Limb (tissue), 2 donors: Measurements from ENCODE around the gene SLC47A1.
A peak's percentile ranks its signal among the peaks of the same experiment; 100 is the strongest.
"Not testable (repeated sequence)": the region's sequence is repeated elsewhere in the genome, so short reads cannot be mapped to it uniquely, and the experiment has no call there.

ENCODE experiments used
- DNase-seq, 2 donors: peaks; one replicate each; pipeline ENCODE4 v3.0.0-alpha.2; 2016; ENCODE audit errors: extremely low spot score in 2 of 2

SLC47A1 gene

DNA sequence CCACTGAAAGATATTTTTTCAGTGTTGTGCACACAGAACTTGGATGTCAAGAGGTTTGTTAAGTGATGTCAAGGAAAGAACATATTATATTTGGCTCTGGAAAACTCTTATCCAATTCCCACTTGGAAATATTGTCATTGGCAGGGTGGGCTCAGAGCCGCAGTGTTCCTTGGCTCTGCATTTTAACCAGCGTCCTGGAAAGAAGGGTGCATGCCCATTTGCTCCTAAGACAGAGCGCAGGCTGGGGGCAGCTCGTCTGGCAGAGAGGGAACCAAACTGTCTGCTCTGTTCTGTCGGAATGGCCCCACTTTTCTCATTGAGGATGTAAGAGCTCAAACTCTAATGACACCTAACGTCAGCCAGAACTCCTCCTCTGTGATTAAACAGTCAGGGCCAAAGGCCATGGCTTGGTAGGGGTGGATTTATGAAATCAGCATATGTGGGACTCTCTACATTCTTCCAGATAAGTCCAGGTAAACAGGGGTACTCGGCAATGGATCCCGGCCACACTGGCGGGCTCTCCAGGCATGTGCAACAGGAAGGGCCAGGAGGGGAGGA lies 18.0 kb downstream of the SLC47A1 start:
- DNase-seq = no peak

DNA sequence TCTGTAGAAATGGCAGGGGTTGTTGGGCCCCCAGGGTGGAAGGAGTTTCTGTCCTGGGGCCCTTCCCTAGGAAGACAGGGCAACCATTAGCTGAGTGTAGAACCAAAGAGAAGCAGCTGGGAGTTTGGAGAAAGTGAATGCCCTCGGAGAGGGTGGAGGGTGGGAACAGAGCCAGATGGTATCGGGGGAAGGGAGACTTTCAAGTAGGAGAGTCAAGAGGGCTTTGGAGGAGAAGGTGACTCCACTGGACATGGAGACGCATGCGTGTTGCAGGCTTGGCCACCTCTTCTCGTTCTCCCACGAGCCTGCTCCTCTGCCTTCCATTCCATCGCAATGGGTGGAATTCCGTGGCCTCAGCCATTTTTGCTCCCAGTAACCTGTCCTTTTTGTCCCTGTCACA lies 19.4 kb downstream of the SLC47A1 start:
- no peak for DNase-seq

DNA sequence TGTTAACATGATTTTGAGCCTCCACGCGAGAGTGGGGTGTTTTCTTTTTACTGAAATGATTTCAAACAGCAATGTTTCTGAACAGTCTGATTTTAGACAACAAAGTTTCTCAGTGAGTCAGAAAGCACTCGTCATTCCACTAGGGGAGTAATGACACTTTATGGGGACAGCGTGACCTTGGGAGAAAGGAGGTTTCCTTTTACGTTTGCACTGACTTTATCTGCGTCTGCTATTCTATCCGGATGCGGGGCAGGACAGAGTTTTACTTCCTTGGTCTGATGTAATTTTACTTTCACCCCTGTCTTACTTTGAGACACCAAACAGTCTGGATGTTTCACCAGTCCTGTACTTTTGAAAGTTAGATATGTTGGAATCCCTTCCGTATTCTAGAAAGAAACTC lies 20.7 kb downstream of the SLC47A1 start:
- DNase-seq = no peak

DNA sequence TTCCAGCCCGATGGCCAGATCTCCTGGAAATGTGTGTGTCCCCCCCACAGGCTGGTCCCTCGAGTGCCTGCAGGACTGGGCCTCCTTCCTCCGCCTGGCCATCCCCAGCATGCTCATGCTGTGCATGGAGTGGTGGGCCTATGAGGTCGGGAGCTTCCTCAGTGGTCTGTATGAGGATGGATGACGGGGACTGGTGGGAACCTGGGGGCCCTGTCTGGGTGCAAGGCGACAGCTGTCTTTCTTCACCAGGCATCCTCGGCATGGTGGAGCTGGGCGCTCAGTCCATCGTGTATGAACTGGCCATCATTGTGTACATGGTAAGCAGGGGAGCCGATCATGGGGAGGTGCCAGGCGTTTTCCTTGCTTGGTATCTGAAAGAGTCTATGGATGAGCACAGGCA lies 22.1 kb downstream of the SLC47A1 start:
- DNase-seq = no peak

DNA sequence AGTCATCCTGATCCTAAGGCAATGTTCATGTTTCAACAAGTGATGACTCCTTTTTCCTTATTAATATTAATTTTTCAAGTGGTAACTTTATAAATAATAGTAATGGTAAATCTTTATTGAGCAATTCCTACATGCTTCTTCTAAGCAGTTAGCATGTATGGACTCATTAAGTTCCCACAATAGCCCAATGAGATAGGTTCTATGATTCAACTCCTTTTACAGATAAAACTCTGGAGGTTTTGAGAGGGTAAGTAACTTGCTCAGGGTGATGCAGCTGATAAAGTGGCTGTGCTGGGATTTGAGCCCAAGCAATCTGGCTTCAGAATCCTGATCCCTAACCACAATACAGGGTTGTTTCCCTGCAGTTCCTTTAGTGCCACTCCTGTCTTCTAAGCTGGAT lies 25.3 kb downstream of the SLC47A1 start:
- no peak for DNase-seq

DNA sequence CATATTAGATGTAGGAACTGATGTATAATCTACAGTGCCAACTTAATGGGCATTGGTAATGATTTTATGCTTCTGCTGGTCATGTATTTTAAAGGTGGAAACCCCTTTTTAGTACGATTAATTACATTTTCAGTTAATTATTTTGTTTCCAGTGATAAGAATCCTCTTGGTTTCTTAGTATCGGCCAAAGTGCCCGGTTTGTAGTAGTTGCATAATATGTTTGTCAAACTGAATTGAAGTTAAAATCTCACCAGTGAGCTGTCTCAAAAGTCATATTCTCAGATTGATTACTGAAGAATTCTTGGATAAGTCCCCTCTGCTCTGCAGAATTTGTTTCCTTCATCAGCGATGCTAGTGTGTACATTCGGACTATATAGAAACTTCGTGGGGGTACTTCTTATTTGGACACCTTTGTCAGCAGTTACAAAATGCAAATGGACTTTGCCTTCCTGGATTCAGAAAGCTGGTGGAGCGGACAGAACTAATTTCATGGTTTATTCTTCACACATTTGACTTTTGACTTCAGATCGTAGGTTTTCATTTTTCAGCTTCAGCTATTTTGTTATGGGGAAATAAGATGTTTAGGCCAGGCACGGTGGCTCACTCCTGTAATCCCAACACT lies 28.2 kb downstream of the SLC47A1 start:
- no peak for DNase-seq

DNA sequence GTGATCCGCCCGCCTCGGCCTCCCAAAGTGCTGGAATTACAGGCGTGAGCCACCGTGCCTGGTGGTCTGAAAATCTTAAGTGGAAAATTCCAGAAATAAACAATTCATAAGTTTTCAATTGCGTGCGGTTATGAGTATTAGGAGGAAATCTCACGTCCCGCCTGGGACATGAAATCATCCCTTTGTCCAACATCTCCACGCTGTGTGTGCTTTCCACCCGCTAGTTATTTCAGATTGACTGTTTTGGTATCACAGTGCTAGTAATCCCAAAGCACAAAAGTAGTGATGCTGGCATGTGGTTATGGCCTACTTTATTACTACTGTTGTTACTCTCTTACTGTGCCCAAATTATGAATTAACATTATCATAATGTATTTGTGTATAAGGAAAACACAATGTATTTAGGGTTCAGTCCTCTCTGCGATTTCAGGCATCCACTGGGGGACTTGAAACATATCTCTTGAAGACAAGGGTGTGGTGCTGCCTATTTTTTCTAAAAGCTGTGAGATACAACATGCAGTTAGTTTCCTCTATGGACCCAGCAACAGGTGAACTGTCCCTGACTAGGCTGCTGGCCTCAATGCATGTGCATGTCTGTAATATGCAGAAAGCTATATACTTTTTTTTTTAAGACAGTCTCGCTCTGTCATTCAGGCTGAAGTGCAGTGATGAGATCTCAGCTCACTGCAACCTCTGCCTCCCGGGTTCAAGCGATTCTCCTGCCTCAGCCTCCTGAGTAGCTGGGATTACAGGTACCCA lies 32.3 kb downstream of the SLC47A1 start:
- no peak for DNase-seq

DNA sequence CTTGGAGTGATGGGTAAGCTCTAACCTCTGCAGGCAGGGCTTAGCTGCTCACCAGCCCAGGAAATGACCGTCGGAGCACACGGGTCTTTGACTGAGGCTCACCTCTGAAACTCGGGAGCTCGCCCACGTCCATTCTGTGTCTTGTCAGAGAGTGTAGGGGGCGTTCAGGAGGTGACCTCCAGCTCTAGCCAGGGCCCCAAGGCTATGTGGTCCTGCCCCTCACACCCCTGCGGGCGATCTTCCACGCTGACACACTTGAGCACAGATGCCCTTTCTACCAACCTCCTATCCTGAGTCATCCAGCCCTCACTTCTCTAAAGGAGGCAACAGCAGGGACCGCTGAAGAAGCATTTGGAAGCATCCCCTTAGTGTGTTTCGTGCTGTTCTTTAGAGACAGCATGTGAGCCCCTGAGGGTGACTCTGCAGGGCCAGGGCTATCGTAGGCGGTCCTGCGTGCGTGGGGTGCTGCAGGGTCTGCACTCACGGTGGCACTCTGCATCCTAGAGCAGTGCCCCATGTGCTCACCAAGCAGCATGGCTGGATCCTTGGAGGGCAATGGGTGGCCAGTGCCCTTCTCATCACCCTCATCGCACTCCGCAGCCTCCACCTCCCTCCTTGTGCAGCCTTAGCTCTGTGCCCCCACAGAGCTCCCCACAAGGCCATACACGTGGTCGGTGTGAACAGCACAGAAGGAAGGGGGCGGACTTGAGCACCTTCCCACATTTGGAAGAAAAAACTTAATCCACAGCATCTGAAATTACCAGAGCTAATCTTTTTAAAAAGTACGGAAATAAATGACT lies 33.8 kb downstream of the SLC47A1 start:
- DNase-seq = no peak

DNA sequence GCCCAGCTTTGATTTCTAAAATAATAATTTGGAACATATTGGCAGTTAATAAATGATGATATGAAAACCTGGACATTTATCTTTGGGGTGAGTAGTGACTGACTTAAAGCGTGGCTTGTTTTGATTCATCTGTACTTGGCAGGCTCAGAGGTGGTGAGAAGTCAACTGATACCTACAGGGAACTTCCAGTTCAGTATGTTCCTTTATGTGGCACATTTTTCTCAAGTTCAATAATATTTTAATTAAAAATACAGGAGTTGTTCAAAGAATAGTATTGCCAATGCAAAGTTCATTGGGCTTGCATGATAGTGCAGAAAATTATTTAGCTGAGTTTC lies 34.3 kb downstream of the SLC47A1 start:
- no peak for DNase-seq

DNA sequence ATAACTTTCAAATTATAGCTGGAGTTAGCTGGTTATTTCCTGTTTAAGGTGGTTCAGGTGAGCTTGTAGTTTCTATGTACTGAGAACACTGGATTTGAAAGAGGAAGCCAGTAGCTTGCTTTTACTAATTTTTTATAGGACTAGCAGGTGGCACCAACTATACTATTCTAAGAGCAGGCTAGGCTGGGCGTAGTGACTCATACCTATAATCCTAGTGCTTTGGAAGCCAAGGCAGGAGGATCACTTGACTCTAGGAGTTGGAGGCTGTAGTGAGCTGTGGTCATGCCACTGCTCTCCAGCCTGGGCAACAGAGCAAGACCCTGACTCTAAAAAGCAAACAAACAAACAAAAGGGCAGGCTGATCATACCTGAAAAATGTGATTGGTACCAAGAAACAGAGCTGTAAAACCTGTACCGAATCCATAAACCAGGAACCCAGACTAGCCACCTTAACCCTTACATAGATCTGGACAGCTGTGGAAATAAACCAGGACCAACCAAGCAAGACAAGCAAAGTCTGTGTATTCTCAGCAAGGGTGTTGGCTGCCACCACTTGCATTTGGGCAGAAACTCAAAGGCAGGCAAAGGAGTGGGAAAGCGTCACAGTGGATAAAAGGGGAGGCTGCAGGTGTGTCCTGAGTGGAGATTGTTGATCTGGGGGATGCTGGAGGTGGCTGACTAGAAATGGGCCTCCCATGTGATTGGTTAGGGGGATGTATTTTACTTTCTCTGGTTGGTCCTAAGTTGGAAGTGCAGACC lies 36.3 kb downstream of the SLC47A1 start:
- DNase-seq = no peak

DNA sequence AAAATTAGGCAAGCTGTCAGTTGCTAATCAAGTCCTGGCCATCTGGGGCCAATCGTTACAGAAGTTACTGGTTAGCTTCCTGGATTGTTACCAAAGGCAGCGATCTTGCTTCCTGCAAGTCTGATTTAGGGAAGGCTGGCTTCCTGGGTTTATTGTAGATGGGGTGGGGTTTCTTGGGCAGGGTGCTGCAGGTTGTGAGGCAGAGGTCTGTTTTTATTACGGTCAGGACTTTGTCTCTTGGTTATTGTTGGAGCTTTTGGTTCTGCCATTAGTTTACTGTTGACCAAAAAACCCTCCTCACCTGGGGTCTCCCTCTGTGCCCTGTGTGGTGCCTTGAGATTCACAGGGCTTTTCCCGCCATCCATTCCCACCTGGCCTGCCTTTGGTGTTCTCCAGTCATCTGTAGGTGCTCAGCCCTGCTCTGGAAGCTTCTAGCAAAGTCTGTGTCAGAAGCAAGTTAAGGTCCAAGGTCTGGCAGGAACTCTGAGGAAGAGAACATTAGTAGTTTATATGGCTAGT lies 36.9 kb downstream of the SLC47A1 start:
- DNase-seq = no peak

DNA sequence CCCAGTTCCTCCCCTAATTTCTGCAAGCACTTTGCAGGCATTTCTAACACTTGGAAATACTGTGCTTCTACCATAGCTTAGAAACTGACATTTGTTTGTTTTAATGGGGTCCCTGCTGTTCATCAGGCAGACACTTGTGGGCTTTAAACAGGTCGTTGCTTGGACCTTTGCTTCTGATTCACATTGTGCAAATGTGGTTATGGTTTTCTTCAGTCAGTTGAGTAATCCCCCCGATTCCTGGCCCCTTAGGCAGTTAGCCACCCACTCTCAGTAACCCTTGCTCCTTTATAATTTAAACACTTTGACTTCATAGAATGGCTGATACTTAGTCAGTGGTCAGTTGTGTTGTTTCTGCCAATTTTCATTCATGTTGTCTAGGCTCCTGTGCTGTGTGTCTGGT lies 39.4 kb downstream of the SLC47A1 start:
- DNase-seq = no peak

DNA sequence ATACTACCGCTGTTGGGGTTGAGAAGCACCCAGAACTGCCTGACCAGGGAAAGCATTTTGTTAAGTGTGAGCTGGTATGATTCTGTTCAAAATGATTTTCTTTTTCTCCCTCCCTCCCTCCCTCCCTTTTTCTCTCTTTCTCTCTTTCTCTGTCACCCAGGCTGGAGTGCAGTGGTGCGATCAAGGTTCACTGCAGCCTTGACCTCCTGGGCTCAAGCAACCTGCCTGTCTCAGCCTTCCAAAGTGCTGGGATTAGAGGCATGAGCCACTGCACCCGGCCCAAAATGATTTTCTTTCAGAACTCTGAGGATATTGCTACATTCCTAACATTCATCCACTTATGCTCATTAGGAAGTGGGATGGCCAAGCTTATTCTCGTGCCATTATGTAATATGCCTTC lies 41.3 kb downstream of the SLC47A1 start:
- no peak for DNase-seq

DNA sequence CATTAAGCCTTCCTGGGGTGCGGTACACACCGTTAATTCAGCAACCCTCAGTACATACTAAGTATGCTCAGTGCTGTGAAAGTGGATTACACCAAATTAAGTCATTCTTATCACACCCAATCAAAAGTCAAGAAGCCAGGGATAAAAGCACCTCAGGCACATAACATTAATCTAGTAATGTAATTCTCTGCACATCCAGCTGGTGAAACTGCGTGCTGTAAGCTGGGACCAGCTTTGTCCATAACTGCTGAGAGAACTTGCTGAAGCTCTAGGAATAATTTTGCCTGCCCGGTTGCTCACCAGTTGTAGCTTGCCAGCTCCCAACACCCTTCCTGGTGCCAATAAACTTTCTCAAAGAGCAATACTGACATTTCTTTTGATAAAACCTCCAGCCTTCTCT lies 44.9 kb downstream of the SLC47A1 start:
- DNase-seq = no peak

DNA sequence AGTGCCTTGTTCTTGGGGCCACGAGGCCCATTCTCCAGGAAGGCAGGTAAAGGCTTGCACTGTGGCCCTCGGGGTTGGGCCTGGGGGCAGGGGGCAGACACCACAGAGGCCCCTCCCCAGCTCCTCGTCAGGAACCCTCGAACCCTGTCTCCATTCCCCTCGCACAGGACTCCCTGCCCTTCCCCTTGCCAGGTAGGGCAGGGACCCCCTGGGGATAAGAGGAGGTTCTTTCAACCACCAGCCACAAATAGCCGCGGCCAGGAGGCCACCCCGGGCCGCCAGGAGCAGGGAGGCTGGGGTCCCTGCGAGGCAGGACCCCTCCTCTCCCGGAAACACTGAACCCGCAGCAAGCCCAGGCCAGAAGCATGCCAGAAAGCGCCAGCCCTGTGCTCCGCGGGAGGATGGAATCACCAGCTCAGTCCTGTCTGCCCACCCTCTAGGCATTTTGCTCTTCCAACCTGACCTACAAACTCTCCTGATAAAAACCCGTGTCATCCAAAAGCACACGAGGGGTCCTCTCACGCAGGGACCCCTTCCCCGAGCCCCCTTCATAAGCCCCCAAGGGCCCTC lies 45.6 kb downstream of the SLC47A1 start:
- peak in 1 of 2 donors; percentile 47 for DNase-seq

DNA sequence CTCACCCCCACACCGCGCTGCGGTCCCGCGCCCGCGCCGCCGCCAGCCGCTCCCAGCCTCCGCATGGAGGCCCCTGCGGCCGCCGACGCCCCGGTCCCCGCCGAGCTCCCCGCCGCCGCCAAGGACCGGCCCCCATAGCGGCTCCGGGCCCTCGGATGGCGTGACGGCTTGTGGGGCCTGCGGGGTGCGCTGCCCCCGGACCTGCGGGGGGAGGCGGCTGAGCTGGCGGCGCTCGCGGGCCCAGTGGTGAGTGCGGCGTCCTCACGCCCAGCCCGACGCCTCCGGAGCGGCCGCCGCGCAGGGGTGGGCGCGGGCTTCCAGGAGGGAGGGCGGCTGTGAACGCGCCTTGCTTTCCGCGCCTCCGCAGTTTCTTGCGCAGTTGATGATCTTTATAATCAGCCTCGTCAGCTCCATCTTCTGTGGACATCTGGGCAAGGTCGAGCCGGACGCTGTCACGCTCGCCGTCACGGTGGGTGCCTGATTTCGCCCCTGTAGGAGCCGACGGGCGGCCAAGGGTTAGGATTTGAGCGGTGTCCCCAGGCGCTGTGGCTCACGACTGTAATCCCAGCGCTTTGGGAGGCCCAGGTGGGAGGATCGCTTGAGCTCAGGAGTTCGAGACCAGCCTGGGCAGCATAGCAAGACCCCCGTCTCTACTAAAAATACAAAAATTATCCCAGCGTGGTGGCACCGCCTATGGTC lies 46.4 kb downstream of the SLC47A1 start:
- DNase-seq = peak in 1 of 2 donors; percentile 66

DNA sequence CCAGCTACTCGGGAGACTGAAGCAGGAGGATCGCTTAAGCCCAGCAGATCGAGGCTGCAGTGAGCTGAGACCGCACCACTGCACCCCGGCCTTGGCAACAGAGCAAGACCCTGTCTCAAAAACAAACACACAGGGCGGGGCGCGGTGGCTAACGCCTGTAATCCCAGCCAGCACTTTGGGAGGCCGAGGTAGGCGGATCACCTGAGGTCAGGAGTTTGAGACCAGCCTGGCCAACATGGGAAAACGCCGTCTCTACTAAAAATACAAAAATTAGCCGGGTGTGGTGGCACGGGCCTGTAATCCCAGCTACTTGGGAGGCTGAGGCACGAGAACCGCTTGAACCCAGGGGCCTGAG lies 46.9 kb downstream of the SLC47A1 start:
- DNase-seq = not testable (repeated sequence)

DNA sequence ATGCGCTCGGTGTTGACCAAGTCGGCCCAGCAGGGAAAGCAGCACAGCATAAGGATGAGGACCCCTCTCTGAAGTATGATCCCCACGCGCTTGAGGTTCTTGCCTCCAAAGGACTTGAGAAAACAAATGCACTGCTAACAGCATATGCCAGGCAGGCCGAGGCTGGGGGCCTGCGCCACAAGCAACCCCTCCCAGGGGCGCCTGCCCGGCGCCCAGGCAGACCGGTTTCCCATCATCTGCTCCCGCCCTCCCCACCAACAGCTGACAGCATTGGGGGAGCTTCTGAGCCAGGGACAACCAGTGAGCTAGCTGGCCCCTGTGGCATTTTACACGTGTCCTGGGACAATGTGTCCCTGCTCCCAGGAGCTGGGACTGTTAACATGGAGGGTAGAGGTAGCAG lies 48.5 kb downstream of the SLC47A1 start:
- not testable (repeated sequence) for DNase-seq

DNA sequence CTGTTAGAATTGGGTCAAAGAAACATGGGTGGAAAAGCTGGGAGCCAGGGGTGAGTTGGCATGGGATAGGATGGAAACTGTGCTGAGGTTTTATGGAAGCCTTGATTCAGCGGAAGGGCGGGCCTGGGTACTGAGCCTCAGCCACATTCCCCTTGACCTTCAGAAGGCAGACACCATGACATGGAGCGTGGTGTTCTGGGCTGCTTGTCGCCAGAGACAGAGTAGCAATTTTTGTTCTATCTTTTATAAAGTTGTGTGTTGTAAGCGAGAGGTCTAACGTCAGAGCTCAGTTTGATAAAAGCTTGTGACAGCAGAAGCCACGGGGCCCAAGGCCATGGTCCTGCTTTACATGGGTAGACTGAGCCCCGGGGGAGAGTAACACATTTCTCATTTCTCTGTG lies 50.2 kb downstream of the SLC47A1 start:
- no peak for DNase-seq

DNA sequence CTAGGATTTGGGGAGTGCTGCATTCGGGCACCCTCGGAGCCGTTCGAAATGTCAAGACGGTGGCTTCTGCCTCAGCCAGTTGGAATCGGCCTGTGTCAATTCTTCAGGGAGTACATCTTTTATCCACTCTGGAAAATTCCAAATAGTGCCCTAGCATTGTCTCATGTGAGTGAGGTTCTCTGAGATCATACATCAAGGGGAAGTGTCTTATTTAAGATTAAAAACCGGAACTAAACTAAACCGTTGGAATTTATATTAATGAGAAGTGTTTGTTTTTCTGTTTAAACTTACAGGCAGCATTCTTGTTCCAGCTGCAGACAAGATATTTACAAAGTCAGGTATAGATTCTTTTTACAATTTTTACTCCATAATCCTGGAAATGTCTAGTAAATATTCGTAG lies 56.8 kb downstream of the SLC47A1 start:
- no peak for DNase-seq
